ENCODE measurements around the gene FGF21. TPM values are rescaled to one million over a fixed set of nuclear protein-coding genes. Genes with fewer than 3 reads are reported as not detected.

Gene FGF21
- total RNA-seq, 2 experiments from 2014 or later, result not detected

GRCh38 chr19:48793271-48793670 lies 37.9 kb downstream of the FGF21 start:
- Histone ChIP-seq H3K4me3 (ENCODE audit: low read length) (no peak overlapping the region), H3K4me1 (ENCODE audit: insufficient read depth, low read length) (peaks cover 14% of the 10 kb centered on the region), H3K27me3 (ENCODE audit: control insufficient read depth in 1 of 2, insufficient read depth in 2 of 2, low read length in 2 of 2) (no peaks in the 10 kb centered on the region), H3K27ac (ENCODE audit: low read depth in 1 of 2, low read length in 2 of 2) (no peak overlapping the region), H3K36me3 (ENCODE audit: insufficient read depth, low read length) (no peaks in the 10 kb centered on the region), H3K9me3 (ENCODE audit: control insufficient read depth in 1 of 2, insufficient read depth in 1 of 2, low read length in 2 of 2) (no peaks in the 10 kb centered on the region)
- no peaks in the 10 kb centered on the region for H3K36me3 Mint-ChIP-seq (ENCODE audit: low read depth)
- H3K4me1 Mint-ChIP-seq (ENCODE audit: low read depth), result peaks cover 10% of the 10 kb centered on the region
- TF ChIP-seq CTCF (IDR thresholded peaks at IDR 0.05), result no peak
- H3K27ac Mint-ChIP-seq, result no peak overlapping the region
- intact Hi-C loops (cut with DNase I, micrococcal nuclease), result no loop called here
- CTCF ChIA-PET, result interaction anchor here (0.8 kb wide), 1 partner anchor 21 kb away, joined by 3 read pairs; no protein-coding TSS in a partner anchor
- H3K9me3 Mint-ChIP-seq, result no peaks in the 10 kb centered on the region
- no peaks in the 10 kb centered on the region for H3K27me3 Mint-ChIP-seq
- H3K4me3 Mint-ChIP-seq, result no peak overlapping the region
- POLR2A ChIA-PET, result no interaction called here
- no peak for DNase-seq
- ATAC-seq (ENCODE audit: poor library complexity), result no peak

GRCh38 chr19:48794291-48794690 lies 39.0 kb downstream of the FGF21 start:
- no peaks in the 10 kb centered on the region for H3K27me3 ChIP-seq (ENCODE audit: control insufficient read depth in 1 of 2, insufficient read depth in 2 of 2, low read length in 2 of 2)
- H3K27me3 Mint-ChIP-seq, result no peaks in the 10 kb centered on the region
- POLR2A ChIA-PET, result interaction anchor here (1.0 to 1.9 kb wide), 2 partner anchors 48 to 173 kb away, joined by 3 to 13 read pairs; no protein-coding TSS in a partner anchor
- intact Hi-C loops (cut with DNase I, micrococcal nuclease), result loop anchor here (2.0 kb wide), 2 partner anchors 147 to 177 kb away; partner anchors contain the start of gene CA11 (in 2 of the 2)
- ATAC-seq (ENCODE audit: poor library complexity) (no peak), DNase-seq (no peak)
- CTCF ChIA-PET, result interaction anchor here (1.4 to 2.5 kb wide), 2 partner anchors 32 to 49 kb away, joined by 6 to 33 read pairs; no protein-coding TSS in a partner anchor
- no peak for TF ChIP-seq CTCF (IDR thresholded peaks at IDR 0.05)
- no peaks in the 10 kb centered on the region for H3K9me3 ChIP-seq (ENCODE audit: control insufficient read depth in 1 of 2, insufficient read depth in 1 of 2, low read length in 2 of 2)
- H3K9me3 Mint-ChIP-seq, result no peaks in the 10 kb centered on the region
- no peak overlapping the region for H3K27ac Mint-ChIP-seq
- no peaks in the 10 kb centered on the region for H3K36me3 Mint-ChIP-seq (ENCODE audit: low read depth)
- no peak overlapping the region for H3K4me3 ChIP-seq (ENCODE audit: low read length)
- H3K4me3 Mint-ChIP-seq, result peak overlapping the region; percentile 27
- H3K4me1 Mint-ChIP-seq (ENCODE audit: low read depth), result peaks cover 10% of the 10 kb centered on the region
- H3K36me3 ChIP-seq (ENCODE audit: insufficient read depth, low read length), result peaks cover 3% of the 10 kb centered on the region
- H3K27ac ChIP-seq (ENCODE audit: low read depth in 1 of 2, low read length in 2 of 2), result no peak overlapping the region
- H3K4me1 ChIP-seq (ENCODE audit: insufficient read depth, low read length), result peaks cover 14% of the 10 kb centered on the region

- peak; percentile 99 for TF ChIP-seq CTCF (IDR thresholded peaks at IDR 0.05)
- Histone ChIP-seq H3K27me3 (ENCODE audit: control insufficient read depth in 1 of 2, insufficient read depth in 2 of 2, low read length in 2 of 2) (no peaks in the 10 kb centered on the region), H3K9me3 (ENCODE audit: control insufficient read depth in 1 of 2, insufficient read depth in 1 of 2, low read length in 2 of 2) (no peaks in the 10 kb centered on the region), H3K27ac (ENCODE audit: low read depth in 1 of 2, low read length in 2 of 2) (peak overlapping the region in 1 of 2 donors; percentile 23), H3K4me1 (ENCODE audit: insufficient read depth, low read length) (peaks cover 14% of the 10 kb centered on the region), H3K4me3 (ENCODE audit: low read length) (peak overlapping the region; percentile 59), H3K36me3 (ENCODE audit: insufficient read depth, low read length) (peaks cover 4% of the 10 kb centered on the region)
- peak; percentile 97 for ATAC-seq (ENCODE audit: poor library complexity)
- Mint-ChIP-seq H3K4me1 (ENCODE audit: low read depth) (peaks cover 10% of the 10 kb centered on the region), H3K36me3 (ENCODE audit: low read depth) (no peaks in the 10 kb centered on the region), H3K27me3 (no peaks in the 10 kb centered on the region), H3K9me3 (no peaks in the 10 kb centered on the region), H3K4me3 (peak overlapping the region; percentile 96), H3K27ac (peak overlapping the region; percentile 90)
- DNase-seq, result peak; percentile 72 to 93 (median 76)
- ChIA-PET POLR2A (interaction anchor here (0.5 to 2.2 kb wide), 18 partner anchors 12 to 311 kb away, joined by 3 to 17 read pairs (median 4); partner anchors contain the start of genes BCAT2, CA11, HSD17B14 and PPP1R15A), CTCF (interaction anchor here (0.7 to 2.5 kb wide), 19 partner anchors 12 to 922 kb away, joined by 3 to 33 read pairs (median 5); partner anchors contain the start of genes CA11, GYS1, HSD17B14 and PPP1R15A)
- intact Hi-C loops (cut with DNase I, micrococcal nuclease), result loop anchor here (1.0 to 2.0 kb wide), 4 partner anchors 40 to 176 kb away; partner anchors contain the start of gene CA11 (in 2 of the 2)
Measured at GRCh38 chr19:48795055-48795684, 39.8 kb downstream of the FGF21 start.

Data from CD4-positive, alpha-beta T cell (primary cell).